Activated T-cell treated with anti-CD3 and anti-CD28 coated beads, Interleukin-2, amount 50 U/mL, for 72 hours (primary cell): ENCODE measurements around the gene DMAC2. TPM values are rescaled to one million over a fixed set of nuclear protein-coding genes. Genes with fewer than 3 reads are reported as not detected.
"Not testable (repeated sequence)": the region's sequence is repeated elsewhere in the genome, so short reads cannot be mapped to it uniquely, and the experiment has no call there.

ENCODE experiments used
- ATAC-seq, 2 donors: fragments of 150-1000 bp; cut with Tn5 transposase; replicated peaks in 1 of 2; 2 replicates each; pipeline ENCODE4 v1.10.0; 2021; ENCODE audit warnings: moderate library complexity in 2 of 2, mild to moderate bottlenecking in 1 of 2
- DNase-seq, 2 donors: peaks; one replicate each; pipeline ENCODE4 v3.0.0; 2021 to 2022; ENCODE audit warnings: mixed read lengths in 1 of 2
- H3K27ac Mint-ChIP-seq: one replicate; pipeline ENCODE4 v1.8.0; 2022; ENCODE audit warnings: mild to moderate bottlenecking, moderate library complexity, mixed read lengths
- H3K27me3 Mint-ChIP-seq: one replicate; pipeline ENCODE4 v1.8.0; 2022; ENCODE audit warnings: low read depth, mixed read lengths
- H3K36me3 Mint-ChIP-seq, 2 donors: one replicate each; pipeline ENCODE4 v1.8.0; 2022; ENCODE audit warnings: mixed read lengths in 2 of 2, mild to moderate bottlenecking in 1 of 2; ENCODE audit not compliant: insufficient read depth in 2 of 2
- H3K4me1 Mint-ChIP-seq: one replicate; pipeline ENCODE4 v1.8.0; 2022; ENCODE audit warnings: low read depth, mixed read lengths
- H3K4me3 Mint-ChIP-seq, 2 donors: one replicate each; pipeline ENCODE4 v1.8.0; 2022; ENCODE audit warnings: mild to moderate bottlenecking in 2 of 2, mixed read lengths in 2 of 2, moderate library complexity in 2 of 2
- H3K9me3 Mint-ChIP-seq, 2 donors: one replicate each; pipeline ENCODE4 v1.8.0; 2022; ENCODE audit warnings: mixed read lengths in 2 of 2
- total RNA-seq, 2 donors: library from RNA; stranded (reverse); gene quantifications; one replicate each; pipeline ENCODE4 v1.2.3, GENCODE V29; 2022

The DMAC2 gene
- total RNA-seq, 2 donors from 2014 or later: 59.9 to 66.6 TPM

- Mint-ChIP-seq H3K4me3 (peak overlapping the region; percentile 99 to 100), H3K4me1 (peaks cover 51% of the 10 kb centered on the region), H3K27me3 (no peaks in the 10 kb centered on the region), H3K36me3 (no peaks in the 10 kb centered on the region), H3K27ac (peak overlapping the region; percentile 99), H3K9me3 (no peaks in the 10 kb centered on the region)
- DNase-seq: no peak
- ATAC-seq: no peak
Observed at GRCh38 chr19:41398050-41398418, 41.7 kb downstream of the DMAC2 start.

GRCh38 chr19:41397086-41398049, 42.3 kb downstream of the DMAC2 start, which contains the start of the genes BCKDHA and EXOSC5:
Gene BCKDHA (plus strand): TSS chr19:41397818. CDS start chr19:41397828, 10 bp downstream.
Gene EXOSC5 (minus strand): TSS chr19:41397359. CDS start chr19:41397328, 31 bp downstream.
- Mint-ChIP-seq H3K4me1 (peaks cover 47% of the 10 kb centered on the region), H3K27ac (peak within 1 kb of the TSS; percentile 99), H3K9me3 (no peaks in the 10 kb centered on the region), H3K4me3 (peak within 1 kb of the TSS; percentile 99 to 100), H3K36me3 (no peaks in the 10 kb centered on the region), H3K27me3 (no peaks in the 10 kb centered on the region)
- DNase-seq (peak; percentile 99), ATAC-seq (peak; percentile 99)

GRCh38 chr19:41395355-41395754, 44.4 kb downstream of the DMAC2 start:
- H3K27me3 Mint-ChIP-seq: no peaks in the 10 kb centered on the region
- DNase-seq: no peak
- H3K9me3 Mint-ChIP-seq: no peaks in the 10 kb centered on the region
- peak overlapping the region; percentile 61 for H3K27ac Mint-ChIP-seq
- peaks cover 0 to 2% of the 10 kb centered on the region in 2 donors for H3K36me3 Mint-ChIP-seq
- ATAC-seq: no peak
- peaks cover 40% of the 10 kb centered on the region for H3K4me1 Mint-ChIP-seq
- H3K4me3 Mint-ChIP-seq: peak overlapping the region; percentile 29 to 99

DNA sequence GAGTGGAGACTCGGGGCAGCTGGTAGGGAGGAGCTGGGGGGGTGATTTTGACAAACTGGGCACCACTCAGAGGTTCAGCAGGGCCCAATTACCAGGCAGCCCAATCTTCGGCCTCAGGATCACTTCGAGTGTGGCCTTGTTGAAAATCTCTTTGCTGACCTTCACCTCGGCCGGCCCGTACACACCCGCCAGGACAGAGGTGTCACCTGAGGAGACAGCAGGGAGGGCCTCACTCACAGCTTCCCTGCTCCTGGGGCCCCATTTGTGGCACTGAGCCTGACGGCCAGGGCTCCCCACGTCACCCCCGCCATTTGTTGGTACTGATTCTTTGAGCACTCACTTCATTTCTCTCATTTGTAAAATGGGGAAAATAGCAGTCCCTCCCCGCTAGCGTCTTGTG, 46.9 kb downstream of the DMAC2 start:
- no peaks in the 10 kb centered on the region for H3K27me3 Mint-ChIP-seq
- no peaks in the 10 kb centered on the region for H3K9me3 Mint-ChIP-seq
- H3K27ac Mint-ChIP-seq: no peak overlapping the region
- H3K4me1 Mint-ChIP-seq: peaks cover 23% of the 10 kb centered on the region
- H3K4me3 Mint-ChIP-seq: no peak overlapping the region
- ATAC-seq (no peak), DNase-seq (no peak)
- peaks cover 0 to 2% of the 10 kb centered on the region in 2 donors for H3K36me3 Mint-ChIP-seq

GRCh38 chr19:41391618-41392017, 48.1 kb downstream of the DMAC2 start:
- ATAC-seq (no peak), DNase-seq (no peak)
- Mint-ChIP-seq H3K4me3 (no peak overlapping the region), H3K27ac (no peak overlapping the region), H3K9me3 (no peaks in the 10 kb centered on the region), H3K27me3 (no peaks in the 10 kb centered on the region), H3K4me1 (peaks cover 21% of the 10 kb centered on the region), H3K36me3 (peaks cover 0 to 2% of the 10 kb centered on the region in 2 donors)

DNA sequence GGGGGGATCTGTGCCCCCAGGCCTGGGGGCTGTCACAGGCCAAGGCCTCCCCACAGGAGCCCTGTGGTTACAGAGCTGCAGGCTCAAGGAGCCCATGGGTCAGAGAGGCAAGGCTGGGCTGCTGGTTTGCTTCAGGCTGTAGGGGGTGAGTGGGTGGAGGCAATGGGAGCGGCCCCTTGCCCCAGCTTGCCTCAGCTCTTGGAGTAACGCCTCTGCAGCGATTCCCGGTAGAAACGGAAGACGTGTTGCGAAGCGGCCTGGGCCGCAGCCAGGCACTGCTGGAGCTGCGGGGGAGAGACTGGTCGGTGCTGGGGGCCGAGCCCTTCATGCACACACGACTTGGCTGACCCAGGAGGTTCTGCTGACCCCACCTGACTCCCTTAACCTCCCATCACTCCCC, 53.3 kb downstream of the DMAC2 start:
- no peak for DNase-seq
- Mint-ChIP-seq H3K36me3 (peaks cover 0 to 4% of the 10 kb centered on the region in 2 donors), H3K4me3 (no peak overlapping the region), H3K27ac (no peak overlapping the region), H3K9me3 (no peaks in the 10 kb centered on the region), H3K4me1 (no peaks in the 10 kb centered on the region), H3K27me3 (no peaks in the 10 kb centered on the region)
- no peak for ATAC-seq

DNA sequence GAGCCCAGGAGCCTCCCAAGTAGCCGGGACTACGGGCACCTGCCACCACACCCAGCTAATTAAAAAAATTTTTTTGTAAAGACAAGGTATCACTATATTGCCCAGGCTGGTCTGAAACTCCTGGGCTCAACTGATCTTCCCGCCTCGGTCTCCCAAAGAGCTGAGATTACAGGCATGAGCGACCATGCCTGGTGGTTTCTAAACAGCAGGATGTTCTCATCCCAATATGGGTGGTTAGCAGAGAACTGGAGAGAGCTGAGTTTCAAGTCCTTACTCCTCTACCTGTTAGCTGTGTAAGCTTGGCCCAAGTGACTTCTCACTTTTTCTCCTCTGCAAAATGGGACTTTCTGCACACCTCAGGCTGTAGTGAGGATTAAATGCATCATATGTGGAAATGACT, 55.4 kb downstream of the DMAC2 start:
- no peak for ATAC-seq
- no peaks in the 10 kb centered on the region for H3K27me3 Mint-ChIP-seq
- peaks cover 0 to 2% of the 10 kb centered on the region in 2 donors for H3K36me3 Mint-ChIP-seq
- H3K9me3 Mint-ChIP-seq: no peaks in the 10 kb centered on the region
- no peak overlapping the region for H3K4me3 Mint-ChIP-seq
- no peaks in the 10 kb centered on the region for H3K4me1 Mint-ChIP-seq
- H3K27ac Mint-ChIP-seq: no peak overlapping the region
- no peak for DNase-seq

- ATAC-seq, H3K36me3 Mint-ChIP-seq, DNase-seq, H3K27me3 Mint-ChIP-seq, H3K4me3 Mint-ChIP-seq, H3K9me3 Mint-ChIP-seq, H3K27ac Mint-ChIP-seq, H3K4me1 Mint-ChIP-seq: not testable (repeated sequence)
Observed at GRCh38 chr19:41381536-41381935, 58.2 kb downstream of the DMAC2 start.

Other genes with a start within 250 kb of the DMAC2 start
- gene CYP2S1, start 246.7 kb downstream of the DMAC2 start, total RNA-seq: 1 to 10 TPM in 1 of 2 donors, under 1 TPM in 1; 0.35 to 1.2 TPM
- gene AXL, start 220.7 kb downstream of the DMAC2 start, total RNA-seq: under 1 TPM; 0.17 to 0.44 TPM
- 100 to 1,000 TPM; 276 to 351 TPM for gene HNRNPUL1, start 175.5 kb downstream of the DMAC2 start, total RNA-seq
- 10 to 100 TPM; 28.8 to 33.4 TPM for gene CCDC97, start 129.7 kb downstream of the DMAC2 start, total RNA-seq
- gene TGFB1, start 86.0 kb downstream of the DMAC2 start, total RNA-seq: 10 to 100 TPM; 93.5 to 94.2 TPM
- gene B9D2, start 75.8 kb downstream of the DMAC2 start, total RNA-seq: 1 to 10 TPM; 6.4 to 7.7 TPM
- 10 to 100 TPM; 12.3 to 12.8 TPM for gene TMEM91, start 63.4 kb downstream of the DMAC2 start, total RNA-seq
- 10 to 100 TPM; 30.3 to 30.7 TPM for gene EXOSC5, start 42.6 kb downstream of the DMAC2 start, total RNA-seq
- 10 to 100 TPM; 18.4 to 21.6 TPM for gene BCKDHA, start 42.1 kb downstream of the DMAC2 start, total RNA-seq
- gene B3GNT8, start 12.5 kb downstream of the DMAC2 start, total RNA-seq: 1 to 10 TPM in 1 of 2 donors, not detected in 1; 1.1 TPM
- gene ERICH4, start 3.2 kb upstream of the DMAC2 start, total RNA-seq: not detected
- 10 to 100 TPM; 38.4 to 41.7 TPM for gene CEACAM21, start 136.3 kb upstream of the DMAC2 start, total RNA-seq
- not detected for gene CEACAM4, start 187.2 kb upstream of the DMAC2 start, total RNA-seq
- gene CEACAM7, start 248.4 kb upstream of the DMAC2 start, total RNA-seq: not detected